HG03469 (cell line): Measurements from ENCODE around the gene MRPS23.

Experiments
- ATAC-seq: cut with Tn5 transposase; IDR thresholded peaks from one replicate; pipeline ENCODE4 v1.9.1; 2021; ENCODE audit warnings: mild to moderate bottlenecking, moderate library complexity, moderate number of reproducible peaks; ENCODE audit not compliant: unreplicated experiment

The MRPS23 gene

GRCh38 chr17:57838857-57839570 lies 10.8 kb downstream of the MRPS23 start:
- ATAC-seq, result no peak

DNA sequence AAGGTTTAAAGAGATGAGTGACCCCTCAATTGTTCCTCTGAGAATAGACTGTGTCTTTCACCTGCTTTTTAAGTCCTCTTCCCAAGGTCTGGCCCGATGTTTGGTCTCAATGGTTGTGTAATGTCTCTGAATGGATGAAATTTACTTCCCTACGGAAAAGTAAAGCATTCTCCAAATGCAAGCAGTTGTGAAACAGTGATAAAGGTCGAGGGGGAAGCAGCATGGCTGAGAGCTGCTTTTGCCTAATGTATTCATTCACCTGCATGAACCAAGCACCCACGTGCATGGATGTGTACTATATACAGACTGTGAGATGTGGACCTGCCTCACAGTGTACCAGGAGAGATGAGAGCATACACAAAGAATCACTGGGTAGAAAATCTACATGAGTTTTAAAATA lies 11.4 kb downstream of the MRPS23 start:
- no peak for ATAC-seq

GRCh38 chr17:57835333-57835900 lies 14.4 kb downstream of the MRPS23 start:
- no peak for ATAC-seq

GRCh38 chr17:57834146-57834741 lies 15.6 kb downstream of the MRPS23 start:
- no peak for ATAC-seq

DNA sequence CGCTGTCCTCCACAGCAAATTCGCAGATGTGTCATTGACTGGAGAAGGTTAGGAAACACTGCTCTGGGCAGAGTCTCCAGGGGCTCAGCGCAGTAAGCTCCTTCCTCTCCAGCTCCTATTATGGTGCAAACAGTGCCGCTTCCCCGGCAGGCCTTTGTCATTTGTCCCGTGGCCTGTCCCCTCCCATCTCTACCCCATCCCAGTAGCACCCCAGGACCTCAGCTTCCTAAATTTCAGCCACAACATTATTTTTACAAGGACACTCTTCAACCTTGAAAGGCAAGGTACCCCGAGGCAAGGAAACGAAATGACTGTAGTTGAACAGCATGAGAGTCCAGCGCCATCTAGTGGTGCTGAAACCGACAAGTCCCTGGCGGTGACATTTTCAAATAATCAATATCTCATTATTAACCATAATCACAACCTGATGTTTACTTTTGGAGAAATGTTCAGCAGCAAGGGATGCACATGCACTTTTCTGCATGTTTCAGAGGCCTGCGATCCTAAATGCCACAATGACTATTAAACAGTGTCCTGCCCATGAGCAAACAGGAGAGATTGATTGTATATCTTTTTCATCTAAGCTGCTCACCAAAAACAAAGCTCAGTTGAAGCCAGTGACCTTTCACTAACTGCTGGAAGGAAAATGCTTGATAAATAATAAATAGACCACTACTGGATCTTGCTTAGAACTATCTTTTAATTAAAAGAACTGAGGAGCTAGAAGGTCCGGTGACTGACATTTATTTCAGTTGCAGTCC lies 16.5 kb downstream of the MRPS23 start:
- no peak for ATAC-seq

DNA sequence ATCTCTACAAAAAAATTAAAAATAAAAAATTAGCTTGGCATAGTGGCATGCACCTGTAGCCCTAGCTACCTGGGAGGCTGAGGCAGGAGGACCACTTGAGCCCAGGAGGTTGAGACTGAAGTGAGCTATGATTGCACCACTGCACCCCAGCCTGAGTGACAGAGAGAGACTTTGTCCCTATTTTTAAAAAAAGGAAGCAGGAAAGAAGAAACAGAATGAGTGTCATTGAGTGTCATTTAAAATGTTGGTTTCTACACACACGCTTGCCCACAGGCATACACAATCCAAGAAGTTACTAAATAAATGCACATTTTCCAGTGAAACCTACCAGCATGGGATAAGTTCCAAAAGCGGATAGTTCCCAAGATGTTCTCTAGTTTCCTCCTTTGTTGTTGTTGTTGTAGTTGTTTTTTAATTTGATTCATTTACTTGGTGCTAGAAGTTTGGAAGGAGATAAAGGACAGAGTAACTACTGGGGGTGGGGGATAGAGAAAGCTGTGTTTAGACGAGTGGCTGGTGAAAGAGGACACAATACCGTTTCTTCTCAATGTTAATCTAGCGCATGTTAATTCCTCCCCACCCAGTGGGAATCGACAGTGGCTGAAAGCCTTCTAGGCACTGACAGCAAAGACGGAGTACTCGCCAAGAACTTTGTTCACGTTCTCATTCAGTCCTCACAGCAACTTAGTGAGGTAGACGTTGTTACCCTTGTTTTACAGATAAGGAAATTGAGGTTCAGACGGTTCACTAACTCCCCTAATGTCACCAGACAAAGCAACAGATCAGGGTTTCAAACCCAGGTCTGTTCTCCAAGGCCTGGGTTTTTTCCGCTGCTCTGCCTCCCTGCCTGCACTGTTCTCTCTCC lies 17.3 kb downstream of the MRPS23 start:
- ATAC-seq, result no peak

DNA sequence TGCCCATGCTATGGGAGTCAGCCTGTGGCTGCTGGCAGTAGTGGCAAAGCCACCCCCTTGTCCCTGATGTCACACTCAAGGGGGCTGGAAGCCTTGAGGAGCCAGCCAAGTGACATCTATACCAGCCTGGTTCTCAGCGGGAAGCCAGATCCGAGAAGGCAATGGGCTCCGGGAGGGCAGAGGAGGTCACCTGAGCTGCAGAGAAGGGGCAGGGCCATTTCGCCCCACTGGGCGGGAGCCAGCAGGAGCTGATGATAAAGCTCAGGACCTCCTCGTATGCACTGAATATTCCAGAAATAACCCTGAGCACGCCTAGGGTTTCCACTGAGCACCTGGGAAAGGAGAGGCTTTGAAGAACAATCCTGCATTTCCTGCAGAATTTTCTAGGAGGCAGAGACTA lies 19.0 kb downstream of the MRPS23 start:
- ATAC-seq, result no peak

- no peak for ATAC-seq
These were observed 26.1 kb downstream of the MRPS23 start for GRCh38 chr17:57823469-57824401.

GRCh38 chr17:57819867-57820266 lies 30.0 kb downstream of the MRPS23 start:
- ATAC-seq, result no peak

- no peak for ATAC-seq
These were observed 30.6 kb downstream of the MRPS23 start for GRCh38 chr17:57819285-57819684.

DNA sequence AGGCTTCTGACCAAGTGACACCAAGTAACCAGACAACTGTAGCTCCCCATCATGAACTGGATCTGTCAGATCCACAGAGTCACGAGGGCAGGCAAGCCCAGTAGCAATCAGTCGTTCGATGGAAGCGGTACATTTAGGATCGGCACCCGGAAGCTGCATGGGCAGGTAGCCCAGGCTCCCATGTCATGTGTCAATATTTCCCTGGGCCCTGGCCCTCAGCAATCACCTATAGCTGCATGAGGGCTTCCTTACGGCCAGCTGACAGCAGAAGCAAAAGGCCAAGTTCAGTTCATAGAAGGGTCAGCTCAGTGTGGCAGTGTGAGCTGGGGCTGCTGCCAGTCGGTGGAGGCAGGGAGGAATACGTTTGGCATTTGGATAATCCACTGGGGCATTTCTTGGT lies 31.8 kb downstream of the MRPS23 start:
- ATAC-seq, result no peak

DNA sequence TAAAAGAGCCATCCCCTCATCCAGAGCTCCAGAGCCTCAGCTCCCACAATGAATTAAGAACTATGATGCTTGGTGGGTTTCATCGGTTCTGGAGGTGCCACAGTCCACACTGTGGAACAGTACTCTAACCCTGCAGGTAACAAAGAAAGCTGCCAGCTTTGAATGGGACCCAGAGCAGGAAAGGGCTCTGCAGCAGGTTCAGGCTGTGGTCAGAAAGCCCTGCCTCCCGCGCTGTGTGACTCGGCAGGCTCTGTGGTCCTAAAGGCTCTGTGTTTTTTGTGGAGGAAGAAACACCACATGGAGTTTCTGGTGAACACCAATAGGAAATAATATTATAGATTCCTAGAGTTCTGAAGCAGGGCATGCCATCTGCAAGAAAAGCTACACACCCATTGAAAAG lies 32.5 kb downstream of the MRPS23 start:
- no peak for ATAC-seq

- ATAC-seq, result no peak
These were observed 35.4 kb downstream of the MRPS23 start for GRCh38 chr17:57814421-57814820.

DNA sequence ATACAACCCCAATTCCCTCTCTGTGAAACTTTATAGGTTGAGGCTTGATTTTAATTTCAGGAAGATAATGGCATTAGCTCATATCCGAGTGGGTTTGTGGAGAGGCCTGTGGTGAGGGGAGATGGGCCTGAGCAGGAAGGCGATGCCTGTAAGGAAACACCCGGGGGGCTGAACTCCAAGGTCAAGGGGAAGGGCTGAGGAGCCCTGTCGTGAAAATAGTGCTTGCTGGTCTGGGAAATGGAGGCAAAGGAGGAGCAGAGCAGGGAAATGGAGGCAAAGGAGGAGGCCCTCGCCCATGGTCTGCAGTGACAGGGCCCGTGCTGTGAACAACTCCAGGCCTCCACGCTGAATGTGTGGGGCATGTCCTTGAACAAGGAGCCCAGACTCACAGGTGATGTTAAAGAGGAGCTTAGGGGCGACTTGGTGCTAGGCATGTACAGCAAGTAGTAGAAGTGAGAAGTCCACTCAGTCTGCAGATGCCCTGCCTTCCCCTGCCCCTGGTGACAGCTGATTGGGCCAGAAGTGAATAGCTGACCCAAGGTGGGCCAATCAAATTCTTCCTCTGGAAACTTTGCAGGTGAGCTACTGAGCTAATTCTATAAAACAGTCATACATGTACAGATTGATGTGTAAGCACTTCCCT lies 38.1 kb downstream of the MRPS23 start:
- no peak for ATAC-seq

- ATAC-seq, result no peak
These were observed 38.9 kb downstream of the MRPS23 start for GRCh38 chr17:57810721-57811637.

DNA sequence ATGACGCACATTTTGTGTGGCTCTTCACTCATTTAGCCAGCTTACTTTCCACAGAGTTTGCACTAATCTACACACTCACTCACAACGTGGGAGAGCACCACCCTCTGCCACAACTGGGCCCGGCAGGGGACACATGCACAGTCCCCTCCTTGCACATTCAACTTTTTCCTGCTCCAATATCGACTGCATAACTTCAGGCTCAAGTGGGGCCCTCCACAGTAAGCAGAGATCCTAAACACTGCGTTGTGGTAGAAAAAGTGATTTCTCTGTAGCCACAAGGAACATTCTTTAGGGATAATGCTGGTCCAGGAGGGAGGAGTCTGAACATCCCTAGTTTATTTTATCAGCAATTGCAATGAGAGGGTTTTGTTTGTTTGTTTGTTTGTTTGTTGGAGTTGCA lies 40.0 kb downstream of the MRPS23 start:
- no peak for ATAC-seq

DNA sequence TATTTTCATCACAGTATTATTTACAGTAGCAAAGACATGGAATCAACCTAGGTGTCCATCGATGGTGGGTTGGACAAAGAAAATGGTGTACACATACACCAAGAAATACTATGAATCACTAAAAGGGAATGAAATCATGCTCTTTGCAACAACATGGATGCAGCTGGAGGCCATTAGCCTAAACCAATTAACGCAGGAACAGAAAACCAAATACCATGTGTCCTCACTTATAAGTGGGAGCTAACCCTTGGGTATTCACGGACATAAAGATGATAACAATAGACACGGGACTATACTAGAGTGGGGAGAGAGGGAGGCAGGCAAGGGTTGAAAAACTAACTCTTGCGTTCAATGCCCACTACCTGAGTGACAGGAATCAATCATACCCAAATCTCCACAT lies 41.0 kb downstream of the MRPS23 start:
- ATAC-seq, result no peak

GRCh38 chr17:57806167-57806830 lies 43.5 kb downstream of the MRPS23 start:
- ATAC-seq, result no peak
